Panc1 (cell line): Measurements from ENCODE around the gene CRK. TPM values are rescaled to one million over a fixed set of nuclear protein-coding genes. Genes with fewer than 3 reads are reported as not detected.

Experiments
- ATAC-seq: fragments of 200-7000 bp; cut with Tn5 transposase; 2 replicates; pipeline ENCODE4 v1.9.1; 2020; ENCODE audit warnings: mild to moderate bottlenecking, moderate library complexity
- BruUV-seq: library from RNA; stranded (reverse); fragments of 400-500 nt; replicated peaks from 2 replicates; lab custom pipeline; 2021; lab: Mats Ljungman, UMichigan
- CTCF ChIA-PET: fragments of 300-600 bp; sonication (Branson Sonifier 250); formaldehyde crosslinking; loops from one replicate; lab custom pipeline; 2022; ENCODE audit warnings: antibody characterized with exemption; lab: Charles Lee
- POLR2A ChIA-PET: fragments of 300-600 bp; sonication (Branson Sonifier 250); formaldehyde crosslinking; loops from one replicate; lab custom pipeline; 2022; ENCODE audit warnings: antibody characterized with exemption; lab: Charles Lee
- DNase-seq: peaks from one replicate; pipeline ENCODE4 v3.0.0-alpha.2; 2010; ENCODE audit warnings: low read depth, low spot score
- H3K27ac ChIP-seq: 2 replicates; pipeline ENCODE4 v1.5.1; 2011; ENCODE audit warnings: mild to moderate bottlenecking, low read length, inconsistent platforms
- H3K27me3 ChIP-seq: fragments of 200-500 bp; sonication (Bioruptor generic); 2 replicates; pipeline ENCODE4 v1.6.0; 2014; ENCODE audit warnings: low read length, inconsistent platforms; ENCODE audit not compliant: control insufficient read depth, insufficient read depth
- H3K36me3 ChIP-seq: fragments of 200-500 bp; sonication (Bioruptor generic); 2 replicates; pipeline ENCODE4 v1.5.1; 2014; ENCODE audit warnings: inconsistent platforms, mild to moderate bottlenecking, low read length, moderate library complexity; ENCODE audit not compliant: control insufficient read depth, insufficient read depth
- H3K4me1 ChIP-seq: 2 replicates; pipeline ENCODE4 v1.5.1; 2011; ENCODE audit warnings: inconsistent platforms, mild to moderate bottlenecking, low read length, moderate library complexity; ENCODE audit not compliant: control insufficient read depth, insufficient read depth
- H3K4me3 ChIP-seq, 2 experiments: 2 replicates each; pipeline ENCODE4 v1.5.1; 2011 to 2012; ENCODE audit warnings: low read depth in 2 of 2, low read length in 2 of 2, mild to moderate bottlenecking in 2 of 2, inconsistent platforms in 1 of 2, moderate library complexity in 1 of 2
- H3K9me3 ChIP-seq: fragments of 200-500 bp; sonication (Bioruptor generic); 2 replicates; pipeline ENCODE4 v1.5.1; 2014; ENCODE audit warnings: low read depth, mild to moderate bottlenecking, inconsistent platforms, low read length, moderate library complexity; ENCODE audit not compliant: control insufficient read depth, insufficient read depth
- POLR2AphosphoS5 ChIP-seq: IDR thresholded peaks from 2 replicates; pipeline ENCODE4 v1.6.1; 2012; ENCODE audit warnings: mild to moderate bottlenecking, low read depth, low read length, moderate library complexity
- SIN3A ChIP-seq: IDR thresholded peaks from 2 replicates; pipeline ENCODE4 v1.6.1; 2012; ENCODE audit warnings: low read depth, mild to moderate bottlenecking, low read length, moderate library complexity, borderline replicate concordance; ENCODE audit not compliant: insufficient read depth
- TCF7L2 ChIP-seq: IDR thresholded peaks from 2 replicates; pipeline ENCODE4 v1.6.1; 2011; ENCODE audit warnings: mild to moderate bottlenecking, low read depth, low read length, inconsistent platforms
- in situ Hi-C: cut with HindIII; loops from 2 replicates; pipeline ENCODE4 v1.10.0; 2016; ENCODE audit warnings: low sequenced_read_pairs, low pct_unique_long_range_greater_than_20kb
- intact Hi-C: fragments of 100-400 bp; cut with micrococcal nuclease; formaldehyde crosslinking; loops from one replicate; pipeline ENCODE4 v1.10.0; 2022; ENCODE audit not compliant: unreplicated experiment
- total RNA-seq: library from RNA; stranded (reverse); gene quantifications from one replicate; pipeline ENCODE4 v1.2.1, GENCODE V29; 2021; ENCODE audit not compliant: unreplicated experiment
- TF ChIP-seq, protein P1 (sequence below), 2 experiments: IDR thresholded peaks; 2 replicates each; pipeline ENCODE4 v1.6.1; 2011 to 2012; ENCODE audit warnings: low read depth in 2 of 2, control low read depth in 1 of 2, low read length in 1 of 2, mild to moderate bottlenecking in 1 of 2, moderate library complexity in 1 of 2; ENCODE audit not compliant: insufficient read depth in 1 of 2
- TF ChIP-seq, protein P2 (sequence below): fragments of 450-650 bp; IDR thresholded peaks from 2 replicates; pipeline ENCODE4 v1.5.1; 2017; ENCODE audit warnings: mild to moderate bottlenecking

The CRK gene
- total RNA-seq, 1 experiment from 2014 or later, result 67.0 TPM

DNA sequence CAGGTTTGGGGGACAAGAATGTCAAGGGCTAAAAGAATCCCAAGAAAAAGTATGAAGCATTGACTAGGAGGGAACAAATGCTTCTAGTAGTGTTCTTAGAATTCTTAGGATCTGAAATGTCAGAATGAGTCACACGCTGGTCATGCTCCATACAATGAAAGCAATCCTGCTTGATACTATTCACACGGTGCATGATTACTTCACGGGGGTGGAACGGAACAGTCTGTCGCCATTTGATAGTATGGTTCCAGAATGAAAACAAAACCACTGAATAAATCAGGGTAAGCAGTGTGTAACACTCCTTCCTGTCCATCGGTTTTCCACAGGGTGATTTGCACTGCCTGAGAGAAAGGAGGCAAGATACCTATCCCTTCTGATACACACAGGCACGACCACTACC is 33.1 kb downstream of the CRK start:
- ATAC-seq, result peak; percentile 84
- ChIA-PET POLR2A (no interaction called here), CTCF (no interaction called here)
- in situ Hi-C loops, result no loop called here
- Histone ChIP-seq H3K27ac (no peak overlapping the region), H3K36me3 (peaks cover 12% of the 10 kb centered on the region), H3K4me1 (no peaks in the 10 kb centered on the region), H3K9me3 (no peaks in the 10 kb centered on the region), H3K27me3 (no peaks in the 10 kb centered on the region), H3K4me3 (no peak overlapping the region)
- DNase-seq, result peak; percentile 81
- BruUV-seq, result no TSS peak
- TF ChIP-seq SIN3A (no peak), TCF7L2 (no peak), POLR2AphosphoS5 (no peak)
- TF ChIP-seq, protein P1, sequence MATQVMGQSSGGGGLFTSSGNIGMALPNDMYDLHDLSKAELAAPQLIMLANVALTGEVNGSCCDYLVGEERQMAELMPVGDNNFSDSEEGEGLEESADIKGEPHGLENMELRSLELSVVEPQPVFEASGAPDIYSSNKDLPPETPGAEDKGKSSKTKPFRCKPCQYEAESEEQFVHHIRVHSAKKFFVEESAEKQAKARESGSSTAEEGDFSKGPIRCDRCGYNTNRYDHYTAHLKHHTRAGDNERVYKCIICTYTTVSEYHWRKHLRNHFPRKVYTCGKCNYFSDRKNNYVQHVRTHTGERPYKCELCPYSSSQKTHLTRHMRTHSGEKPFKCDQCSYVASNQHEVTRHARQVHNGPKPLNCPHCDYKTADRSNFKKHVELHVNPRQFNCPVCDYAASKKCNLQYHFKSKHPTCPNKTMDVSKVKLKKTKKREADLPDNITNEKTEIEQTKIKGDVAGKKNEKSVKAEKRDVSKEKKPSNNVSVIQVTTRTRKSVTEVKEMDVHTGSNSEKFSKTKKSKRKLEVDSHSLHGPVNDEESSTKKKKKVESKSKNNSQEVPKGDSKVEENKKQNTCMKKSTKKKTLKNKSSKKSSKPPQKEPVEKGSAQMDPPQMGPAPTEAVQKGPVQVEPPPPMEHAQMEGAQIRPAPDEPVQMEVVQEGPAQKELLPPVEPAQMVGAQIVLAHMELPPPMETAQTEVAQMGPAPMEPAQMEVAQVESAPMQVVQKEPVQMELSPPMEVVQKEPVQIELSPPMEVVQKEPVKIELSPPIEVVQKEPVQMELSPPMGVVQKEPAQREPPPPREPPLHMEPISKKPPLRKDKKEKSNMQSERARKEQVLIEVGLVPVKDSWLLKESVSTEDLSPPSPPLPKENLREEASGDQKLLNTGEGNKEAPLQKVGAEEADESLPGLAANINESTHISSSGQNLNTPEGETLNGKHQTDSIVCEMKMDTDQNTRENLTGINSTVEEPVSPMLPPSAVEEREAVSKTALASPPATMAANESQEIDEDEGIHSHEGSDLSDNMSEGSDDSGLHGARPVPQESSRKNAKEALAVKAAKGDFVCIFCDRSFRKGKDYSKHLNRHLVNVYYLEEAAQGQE (IDR thresholded peaks at IDR 0.05; ENCODE audit: insufficient read depth in 1 of 2, low read depth in 2 of 2, low read length in 1 of 2), result no peak
- TF ChIP-seq, protein P2, sequence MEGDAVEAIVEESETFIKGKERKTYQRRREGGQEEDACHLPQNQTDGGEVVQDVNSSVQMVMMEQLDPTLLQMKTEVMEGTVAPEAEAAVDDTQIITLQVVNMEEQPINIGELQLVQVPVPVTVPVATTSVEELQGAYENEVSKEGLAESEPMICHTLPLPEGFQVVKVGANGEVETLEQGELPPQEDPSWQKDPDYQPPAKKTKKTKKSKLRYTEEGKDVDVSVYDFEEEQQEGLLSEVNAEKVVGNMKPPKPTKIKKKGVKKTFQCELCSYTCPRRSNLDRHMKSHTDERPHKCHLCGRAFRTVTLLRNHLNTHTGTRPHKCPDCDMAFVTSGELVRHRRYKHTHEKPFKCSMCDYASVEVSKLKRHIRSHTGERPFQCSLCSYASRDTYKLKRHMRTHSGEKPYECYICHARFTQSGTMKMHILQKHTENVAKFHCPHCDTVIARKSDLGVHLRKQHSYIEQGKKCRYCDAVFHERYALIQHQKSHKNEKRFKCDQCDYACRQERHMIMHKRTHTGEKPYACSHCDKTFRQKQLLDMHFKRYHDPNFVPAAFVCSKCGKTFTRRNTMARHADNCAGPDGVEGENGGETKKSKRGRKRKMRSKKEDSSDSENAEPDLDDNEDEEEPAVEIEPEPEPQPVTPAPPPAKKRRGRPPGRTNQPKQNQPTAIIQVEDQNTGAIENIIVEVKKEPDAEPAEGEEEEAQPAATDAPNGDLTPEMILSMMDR, result no peak
- intact Hi-C loops, result no loop called here

DNA sequence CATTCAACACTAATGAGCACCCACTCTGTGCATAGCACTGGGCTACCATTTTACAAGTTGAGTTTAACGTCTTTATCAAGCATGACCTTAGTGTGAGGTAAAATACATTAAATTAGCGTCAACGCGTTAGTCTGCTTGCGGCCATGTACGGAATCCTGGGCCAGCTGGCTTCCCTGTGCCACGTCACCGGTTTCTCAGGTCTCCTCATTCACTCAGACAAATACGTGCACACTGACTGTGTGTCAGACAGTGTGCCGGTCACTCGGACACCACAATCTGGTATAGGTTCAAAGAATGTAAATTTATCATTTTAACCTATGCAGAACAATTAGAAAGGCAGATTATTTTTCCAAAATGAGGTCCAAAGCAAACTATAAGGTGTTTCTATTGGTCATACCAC is 34.6 kb downstream of the CRK start:
- ATAC-seq, result no peak
- H3K27me3 ChIP-seq, result no peaks in the 10 kb centered on the region
- TSS peak; percentile 83 for BruUV-seq
- H3K27ac ChIP-seq, result no peak overlapping the region
- H3K36me3 ChIP-seq, result peaks cover 12% of the 10 kb centered on the region
- no peaks in the 10 kb centered on the region for H3K9me3 ChIP-seq
- intact Hi-C loops (no loop called here), in situ Hi-C loops (no loop called here)
- POLR2A ChIA-PET, result no interaction called here
- DNase-seq, result no peak
- H3K4me1 ChIP-seq, result no peaks in the 10 kb centered on the region
- CTCF ChIA-PET, result no interaction called here
- no peak for TF ChIP-seq SIN3A
- TF ChIP-seq, protein P1 (IDR thresholded peaks at IDR 0.05; ENCODE audit: insufficient read depth in 1 of 2, low read depth in 2 of 2, low read length in 1 of 2), result no peak
- H3K4me3 ChIP-seq, result no peak overlapping the region
